ENCODE measurements around the gene RTN4RL1.

The RTN4RL1 gene

GRCh38 chr17:2025220-2025621, at the start of gene RTN4RL1:
Gene RTN4RL1 (minus strand): TSS chr17:2025334. CDS start chr17:2024865, 469 bp downstream.
- DNase-seq (ENCODE audit: low spot score), result peak; percentile 84

GRCh38 chr17:2074919-2075318, 49.8 kb upstream of the RTN4RL1 start:
- DNase-seq (ENCODE audit: low spot score), result no peak

- no peak for DNase-seq (ENCODE audit: low spot score)
Measured at GRCh38 chr17:2071455-2072281, 46.5 kb upstream of the RTN4RL1 start.

GRCh38 chr17:2071024-2071385, 45.9 kb upstream of the RTN4RL1 start:
- DNase-seq (ENCODE audit: low spot score), result no peak

- DNase-seq (ENCODE audit: low spot score), result no peak
Measured at GRCh38 chr17:2070241-2071023, 45.3 kb upstream of the RTN4RL1 start.

GRCh38 chr17:2068519-2069051, 43.5 kb upstream of the RTN4RL1 start:
- no peak for DNase-seq (ENCODE audit: low spot score)

- DNase-seq (ENCODE audit: low spot score), result no peak
Measured at GRCh38 chr17:2068031-2068518, 42.9 kb upstream of the RTN4RL1 start.

- DNase-seq (ENCODE audit: low spot score), result no peak
Measured at GRCh38 chr17:2067608-2068024, 42.5 kb upstream of the RTN4RL1 start.

GRCh38 chr17:2067048-2067561, 42.0 kb upstream of the RTN4RL1 start:
- no peak for DNase-seq (ENCODE audit: low spot score)

- no peak for DNase-seq (ENCODE audit: low spot score)
Measured at GRCh38 chr17:2065949-2066400, 40.8 kb upstream of the RTN4RL1 start.

- peak; percentile 83 for DNase-seq (ENCODE audit: low spot score)
Measured at GRCh38 chr17:2064980-2065785, 40.0 kb upstream of the RTN4RL1 start.

- DNase-seq (ENCODE audit: low spot score), result no peak
Measured at GRCh38 chr17:2064520-2064971, 39.4 kb upstream of the RTN4RL1 start.

GRCh38 chr17:2064147-2064489, 39.0 kb upstream of the RTN4RL1 start:
- DNase-seq (ENCODE audit: low spot score), result no peak

GRCh38 chr17:2063261-2064146, 38.4 kb upstream of the RTN4RL1 start:
- no peak for DNase-seq (ENCODE audit: low spot score)

GRCh38 chr17:2062571-2063183, 37.5 kb upstream of the RTN4RL1 start:
- no peak for DNase-seq (ENCODE audit: low spot score)

- no peak for DNase-seq (ENCODE audit: low spot score)
Measured at GRCh38 chr17:2061441-2061958, 36.4 kb upstream of the RTN4RL1 start.

GRCh38 chr17:2060681-2061440, 35.7 kb upstream of the RTN4RL1 start:
- no peak for DNase-seq (ENCODE audit: low spot score)

- no peak for DNase-seq (ENCODE audit: low spot score)
Measured at GRCh38 chr17:2060385-2060658, 35.2 kb upstream of the RTN4RL1 start.

Measured in ecto neural progenitor cell (in vitro differentiated cells).